Lung (tissue), 12 donors: ENCODE results near the gene ADAMTSL1. TPM values are rescaled to one million over a fixed set of nuclear protein-coding genes. Genes with fewer than 3 reads are reported as not detected.

Experiments
- ATAC-seq: fragments of 200-7000 bp; cut with Tn5 transposase; one replicate; pipeline ENCODE4 v1.9.1; 2020; ENCODE audit warnings: moderate number of reproducible peaks; ENCODE audit not compliant: insufficient read depth, low FRiP score
- DNase-seq, 3 donors: peaks; one replicate each; pipeline ENCODE4 v3.0.0-alpha.2; 2013 to 2017
- H3K27ac ChIP-seq, 2 donors: one replicate each; pipeline ENCODE4 v1.5.1; 2013; ENCODE audit warnings: mild to moderate bottlenecking in 2 of 2, moderate library complexity in 2 of 2, control low read depth in 1 of 2, inconsistent platforms in 1 of 2, low read depth in 1 of 2, low read length in 1 of 2
- H3K27me3 ChIP-seq, 3 donors: one replicate each; pipeline ENCODE4 v1.5.1; 2013; ENCODE audit warnings: low read length in 2 of 3; ENCODE audit not compliant: control insufficient read depth in 3 of 3, insufficient read depth in 3 of 3
- H3K36me3 ChIP-seq, 4 donors: one replicate each; pipeline ENCODE4 v1.5.1; 2013; ENCODE audit warnings: low read length in 4 of 4, mild to moderate bottlenecking in 1 of 4, moderate library complexity in 1 of 4; ENCODE audit not compliant: control insufficient read depth in 4 of 4, insufficient read depth in 4 of 4
- H3K4me1 ChIP-seq, 5 donors: one replicate each; pipeline ENCODE4 v1.5.1; 2013; ENCODE audit warnings: low read length in 5 of 5, mild to moderate bottlenecking in 2 of 5, moderate library complexity in 1 of 5; ENCODE audit not compliant: control insufficient read depth in 5 of 5, insufficient read depth in 5 of 5
- H3K4me3 ChIP-seq: one replicate; pipeline ENCODE4 v1.5.1; 2013; ENCODE audit warnings: mild to moderate bottlenecking, control low read depth, moderate library complexity
- H3K9ac ChIP-seq, 2 donors: one replicate each; pipeline ENCODE4 v1.5.1; 2013; ENCODE audit warnings: low read length in 2 of 2, control low read depth in 1 of 2; ENCODE audit not compliant: insufficient read depth in 1 of 2
- H3K9me3 ChIP-seq, 4 donors: one replicate each; pipeline ENCODE4 v1.5.1; 2013; ENCODE audit warnings: low read length in 3 of 4, mild to moderate bottlenecking in 1 of 4, moderate library complexity in 1 of 4; ENCODE audit not compliant: control insufficient read depth in 4 of 4, insufficient read depth in 3 of 4
- CTCF ChIP-seq: IDR thresholded peaks from 2 replicates; pipeline ENCODE4 v1.5.1; 2012; ENCODE audit warnings: mild to moderate bottlenecking; ENCODE audit errors: control extremely low read depth, extremely low read depth
- WGBS, 2 donors: extraction: QIAGEN DNeasy Blood & Tissue Kit; methylation state at CpG; one replicate each; pipeline ENCODE4 v1.1.7; 2013; 5-methylcytosine and 5-hydroxymethylcytosine counted together
- polyA plus RNA-seq, 2 donors: library from polyadenylated mRNA; stranded (reverse); fragments of 200-250 nt; gene quantifications; one replicate each; pipeline ENCODE4 v1.2.1, GENCODE V29; 2013
- total RNA-seq, 2 donors: library from RNA; depleted of rRNA in 1 of 2; stranded (reverse); fragments of >200 nt in 1 of 2; gene quantifications; one replicate each; pipeline ENCODE4 v1.2.1, GENCODE V29; 2014 to 2021
- donor health status: control.
- donor health status: control.
- donor health status: Bipolar disorder and iron deficiency.
- donor health status: healthy.
- donor health status: DM: yes; HTN: yes; CAD: no.

Gene ADAMTSL1
- total and polyA plus RNA-seq, 4 donors: 0.25 to 36.2 (median 1.4) TPM

- H3K36me3 ChIP-seq: no peaks in the 10 kb centered on the region
- H3K9ac ChIP-seq: no peak overlapping the region
- H3K4me1 ChIP-seq: peaks cover 0 to 12% (median 0%) of the 10 kb centered on the region in 5 donors
- WGBS, 2 donors: 82 to 91% methylated on average over 2 of the region's 2 CpGs
- DNase-seq: no peak
- no peak overlapping the region for H3K27ac ChIP-seq
- ATAC-seq: no peak
- TF ChIP-seq CTCF: no peak
- H3K9me3 ChIP-seq: no peaks in the 10 kb centered on the region
- no peaks in the 10 kb centered on the region for H3K27me3 ChIP-seq
- H3K4me3 ChIP-seq: no peak overlapping the region
These were observed 15.9 kb downstream of the ADAMTSL1 start for GRCh38 chr9:18489861-18490260.

DNA sequence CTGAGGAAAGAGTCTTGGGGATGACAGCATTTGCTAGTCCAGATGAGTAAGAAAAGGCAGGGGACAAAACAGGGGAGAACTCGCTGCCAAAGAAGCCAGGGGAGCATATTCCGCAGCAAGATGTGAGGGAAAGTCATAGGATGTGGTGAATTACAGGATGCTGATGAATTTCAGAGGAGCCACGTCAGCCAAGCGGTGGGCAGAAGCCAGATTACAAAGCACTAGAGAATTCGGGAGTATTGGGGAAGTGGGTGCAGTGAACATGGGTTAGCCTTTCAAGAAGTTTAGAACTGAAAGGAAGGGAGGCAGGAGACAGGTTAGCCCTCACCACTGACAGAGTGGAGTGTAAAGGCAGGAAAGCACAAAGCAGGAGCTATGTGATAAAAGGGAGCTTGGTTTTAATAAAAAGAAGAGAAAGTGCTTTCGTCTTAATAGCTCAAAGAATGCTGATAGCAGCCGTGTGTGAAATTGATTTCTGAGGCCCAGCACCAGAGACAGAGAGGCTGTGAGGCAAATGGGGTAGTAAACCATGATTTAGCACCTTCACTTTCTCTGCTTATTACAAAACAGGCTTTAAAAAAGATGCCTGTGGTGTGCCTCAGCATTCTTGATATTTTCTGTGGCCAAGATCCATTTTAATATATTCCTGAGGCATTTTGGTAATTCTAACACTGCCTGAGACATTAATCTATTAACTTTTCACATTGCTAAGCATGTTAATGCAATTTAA, 16.9 kb downstream of the ADAMTSL1 start:
- H3K9me3 ChIP-seq: no peaks in the 10 kb centered on the region
- no peak overlapping the region for H3K9ac ChIP-seq
- no peak for DNase-seq
- no peak overlapping the region for H3K27ac ChIP-seq
- no peaks in the 10 kb centered on the region for H3K27me3 ChIP-seq
- no peak overlapping the region for H3K4me3 ChIP-seq
- peaks cover 0 to 12% (median 0%) of the 10 kb centered on the region in 5 donors for H3K4me1 ChIP-seq
- no peak for TF ChIP-seq CTCF
- peak; percentile 5 for ATAC-seq
- no peaks in the 10 kb centered on the region for H3K36me3 ChIP-seq
- WGBS, 2 donors: 64 to 71% methylated on average over 7 of the region's 7 CpGs

- Histone ChIP-seq H3K9me3 (no peaks in the 10 kb centered on the region), H3K4me3 (no peak overlapping the region), H3K36me3 (no peaks in the 10 kb centered on the region), H3K4me1 (peaks cover 0 to 17% (median 0%) of the 10 kb centered on the region in 5 donors), H3K27me3 (no peaks in the 10 kb centered on the region), H3K9ac (no peak overlapping the region), H3K27ac (no peak overlapping the region)
- TF ChIP-seq CTCF: no peak
- ATAC-seq (no peak), DNase-seq (no peak)
These were observed 18.7 kb downstream of the ADAMTSL1 start for GRCh38 chr9:18492612-18493011.

- no peak for TF ChIP-seq CTCF
- ATAC-seq (no peak), DNase-seq (no peak)
- no peaks in the 10 kb centered on the region for H3K36me3 ChIP-seq
- WGBS, 2 donors: 91 to 93% methylated on average over 3 of the region's 3 CpGs
- H3K4me3 ChIP-seq: no peak overlapping the region
- peaks cover 0 to 27% (median 3%) of the 10 kb centered on the region in 5 donors for H3K4me1 ChIP-seq
- H3K27me3 ChIP-seq: no peaks in the 10 kb centered on the region
- H3K9ac ChIP-seq: no peak overlapping the region
- no peaks in the 10 kb centered on the region for H3K9me3 ChIP-seq
- no peak overlapping the region for H3K27ac ChIP-seq
These were observed 19.6 kb downstream of the ADAMTSL1 start for GRCh38 chr9:18493451-18493993.
